ENCODE data around the gene DUSP11. TPM values are rescaled to one million over a fixed set of nuclear protein-coding genes. Genes with fewer than 3 reads are reported as not detected.

Gene DUSP11
- total and polyA plus RNA-seq, 2 of the 13 experiments (the other 11 are each of a cell fraction or from before 2014, with no cell fraction given), result 30.5 to 36.2 TPM

DNA sequence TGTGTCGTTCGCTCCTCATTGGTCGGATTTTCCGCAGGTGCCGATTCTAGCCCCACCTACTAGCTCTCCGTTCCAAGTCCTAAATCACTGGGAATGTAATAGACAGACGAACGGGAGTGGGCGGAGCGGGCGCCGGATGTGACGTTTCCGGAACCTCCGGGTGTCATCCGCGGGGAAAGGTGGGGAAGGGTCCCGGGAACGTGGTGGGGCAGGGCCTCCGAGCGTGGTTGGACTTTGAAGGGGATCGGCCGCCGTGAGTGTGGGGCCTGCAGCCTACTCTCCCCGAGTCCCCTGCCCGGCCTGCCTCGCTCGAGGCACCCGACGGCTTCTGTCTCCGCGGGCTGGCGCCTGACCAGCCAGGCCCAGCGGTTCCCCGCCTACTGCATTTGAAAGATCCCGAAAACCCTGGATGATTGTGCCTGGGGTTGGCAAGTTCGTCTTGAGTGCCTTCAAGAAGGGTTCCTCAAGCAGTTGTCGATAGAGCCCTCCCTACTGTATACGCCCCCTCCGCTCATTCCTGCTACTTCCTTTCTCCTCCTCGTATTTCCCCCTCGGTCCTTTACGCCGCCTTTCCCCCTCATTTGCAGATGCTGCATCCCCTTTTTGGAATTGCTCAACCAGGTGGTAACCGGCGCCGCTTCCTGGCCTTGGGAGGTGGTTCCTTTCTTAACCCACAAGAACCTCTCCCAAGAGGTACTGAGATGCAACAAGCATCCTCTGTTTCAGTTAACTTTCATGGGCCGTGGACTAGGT is 49.1 kb upstream of the DUSP11 start, which contains the start of gene STAMBP (continued):
- TF ChIP-seq ZNF543 (CRISPR knock-in tag; IDR thresholded peaks at IDR 0.05), result 0 out of 2 replicates have a peak, but pooled peaks have one; percentile 73
- TF ChIP-seq CCAR2 (optimal IDR thresholded peaks at IDR 0.05; ENCODE audit: low read depth, low read length), result no peak
- no peak for TF ChIP-seq ZNF251 (CRISPR knock-in tag; IDR thresholded peaks at IDR 0.05)
- TF ChIP-seq HNRNPK (IDR thresholded peaks at IDR 0.05; ENCODE audit: low read depth, low read length, poor library complexity, severe bottlenecking), result no peak
- peak; percentile 34; the same call in 1 of the 2 replicates for TF ChIP-seq GATA4 (IDR thresholded peaks at IDR 0.05; ENCODE audit: borderline replicate concordance, low read depth)
- no peak for TF ChIP-seq TBL1XR1 (IDR thresholded peaks at IDR 0.05; ENCODE audit: borderline replicate concordance, low read length, partially characterized antibody)
- no peak for TF ChIP-seq RFXANK (CRISPR knock-in tag; IDR thresholded peaks at IDR 0.05)
- no peak for TF ChIP-seq ZNF761 (CRISPR knock-in tag; conservative IDR thresholded peaks at IDR 0.05)
- 0 out of 2 replicates have a peak, but pooled peaks have one; percentile 74 for TF ChIP-seq DNMT1 (CRISPR knock-in tag; IDR thresholded peaks at IDR 0.05)
- no peak for TF ChIP-seq ZBTB1 (CRISPR knock-in tag; IDR thresholded peaks at IDR 0.05; ENCODE audit: borderline replicate concordance)
- TF ChIP-seq HOXD1 (CRISPR knock-in tag; IDR thresholded peaks at IDR 0.05), result 0 out of 2 replicates have a peak, but pooled peaks have one; percentile 48
- TF ChIP-seq, protein P1, sequence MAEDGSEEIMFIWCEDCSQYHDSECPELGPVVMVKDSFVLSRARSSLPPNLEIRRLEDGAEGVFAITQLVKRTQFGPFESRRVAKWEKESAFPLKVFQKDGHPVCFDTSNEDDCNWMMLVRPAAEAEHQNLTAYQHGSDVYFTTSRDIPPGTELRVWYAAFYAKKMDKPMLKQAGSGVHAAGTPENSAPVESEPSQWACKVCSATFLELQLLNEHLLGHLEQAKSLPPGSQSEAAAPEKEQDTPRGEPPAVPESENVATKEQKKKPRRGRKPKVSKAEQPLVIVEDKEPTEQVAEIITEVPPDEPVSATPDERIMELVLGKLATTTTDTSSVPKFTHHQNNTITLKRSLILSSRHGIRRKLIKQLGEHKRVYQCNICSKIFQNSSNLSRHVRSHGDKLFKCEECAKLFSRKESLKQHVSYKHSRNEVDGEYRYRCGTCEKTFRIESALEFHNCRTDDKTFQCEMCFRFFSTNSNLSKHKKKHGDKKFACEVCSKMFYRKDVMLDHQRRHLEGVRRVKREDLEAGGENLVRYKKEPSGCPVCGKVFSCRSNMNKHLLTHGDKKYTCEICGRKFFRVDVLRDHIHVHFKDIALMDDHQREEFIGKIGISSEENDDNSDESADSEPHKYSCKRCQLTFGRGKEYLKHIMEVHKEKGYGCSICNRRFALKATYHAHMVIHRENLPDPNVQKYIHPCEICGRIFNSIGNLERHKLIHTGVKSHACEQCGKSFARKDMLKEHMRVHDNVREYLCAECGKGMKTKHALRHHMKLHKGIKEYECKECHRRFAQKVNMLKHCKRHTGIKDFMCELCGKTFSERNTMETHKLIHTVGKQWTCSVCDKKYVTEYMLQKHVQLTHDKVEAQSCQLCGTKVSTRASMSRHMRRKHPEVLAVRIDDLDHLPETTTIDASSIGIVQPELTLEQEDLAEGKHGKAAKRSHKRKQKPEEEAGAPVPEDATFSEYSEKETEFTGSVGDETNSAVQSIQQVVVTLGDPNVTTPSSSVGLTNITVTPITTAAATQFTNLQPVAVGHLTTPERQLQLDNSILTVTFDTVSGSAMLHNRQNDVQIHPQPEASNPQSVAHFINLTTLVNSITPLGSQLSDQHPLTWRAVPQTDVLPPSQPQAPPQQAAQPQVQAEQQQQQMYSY (CRISPR knock-in tag; IDR thresholded peaks at IDR 0.05), result no peak
- peak; percentile 31; the same call in 1 of the 2 replicates for TF ChIP-seq ZNF329 (CRISPR knock-in tag; IDR thresholded peaks at IDR 0.05; ENCODE audit: low read depth)
- no peak for TF ChIP-seq ZNF530 (CRISPR knock-in tag; IDR thresholded peaks at IDR 0.05; ENCODE audit: low read depth)
- TF ChIP-seq, protein P2, sequence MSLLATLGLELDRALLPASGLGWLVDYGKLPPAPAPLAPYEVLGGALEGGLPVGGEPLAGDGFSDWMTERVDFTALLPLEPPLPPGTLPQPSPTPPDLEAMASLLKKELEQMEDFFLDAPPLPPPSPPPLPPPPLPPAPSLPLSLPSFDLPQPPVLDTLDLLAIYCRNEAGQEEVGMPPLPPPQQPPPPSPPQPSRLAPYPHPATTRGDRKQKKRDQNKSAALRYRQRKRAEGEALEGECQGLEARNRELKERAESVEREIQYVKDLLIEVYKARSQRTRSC (CRISPR knock-in tag; IDR thresholded peaks at IDR 0.05; ENCODE audit: low read depth), result no peak
- TF ChIP-seq, protein P3, sequence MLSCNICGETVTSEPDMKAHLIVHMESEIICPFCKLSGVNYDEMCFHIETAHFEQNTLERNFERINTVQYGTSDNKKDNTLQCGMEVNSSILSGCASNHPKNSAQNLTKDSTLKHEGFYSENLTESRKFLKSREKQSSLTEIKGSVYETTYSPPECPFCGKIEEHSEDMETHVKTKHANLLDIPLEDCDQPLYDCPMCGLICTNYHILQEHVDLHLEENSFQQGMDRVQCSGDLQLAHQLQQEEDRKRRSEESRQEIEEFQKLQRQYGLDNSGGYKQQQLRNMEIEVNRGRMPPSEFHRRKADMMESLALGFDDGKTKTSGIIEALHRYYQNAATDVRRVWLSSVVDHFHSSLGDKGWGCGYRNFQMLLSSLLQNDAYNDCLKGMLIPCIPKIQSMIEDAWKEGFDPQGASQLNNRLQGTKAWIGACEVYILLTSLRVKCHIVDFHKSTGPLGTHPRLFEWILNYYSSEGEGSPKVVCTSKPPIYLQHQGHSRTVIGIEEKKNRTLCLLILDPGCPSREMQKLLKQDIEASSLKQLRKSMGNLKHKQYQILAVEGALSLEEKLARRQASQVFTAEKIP (CRISPR knock-in tag; IDR thresholded peaks at IDR 0.05; ENCODE audit: borderline replicate concordance), result no peak
- peak; percentile 89 for TF ChIP-seq BRD4 (CRISPR knock-in tag; IDR thresholded peaks at IDR 0.05)
- no peak for TF ChIP-seq ATF7 (IDR thresholded peaks at IDR 0.05)
- TF ChIP-seq ATF7 (CRISPR knock-in tag; IDR thresholded peaks at IDR 0.05), result no peak
- TF ChIP-seq TCF12 (IDR thresholded peaks at IDR 0.05), result no peak
- no peak; the same call in 1 of the 2 replicates for TF ChIP-seq TCF12 (CRISPR knock-in tag; IDR thresholded peaks at IDR 0.05)
- no peak for TF ChIP-seq ZNF570 (CRISPR knock-in tag; IDR thresholded peaks at IDR 0.05; ENCODE audit: borderline replicate concordance)
